GM12875 (cell line): ENCODE measurements around the gene GPC5.

Experiments
- H3K4me3 ChIP-seq: one replicate; pipeline ENCODE4 v1.5.1; 2011; ENCODE audit warnings: low read depth, low read length, control low read depth
- TF ChIP-seq, protein P1 (sequence below): IDR thresholded peaks from 2 replicates; pipeline ENCODE4 v1.5.1; 2011; ENCODE audit warnings: low read depth, mild to moderate bottlenecking, control low read depth, inconsistent platforms, low read length, moderate library complexity, borderline replicate concordance; ENCODE audit not compliant: insufficient read depth

Gene GPC5

DNA sequence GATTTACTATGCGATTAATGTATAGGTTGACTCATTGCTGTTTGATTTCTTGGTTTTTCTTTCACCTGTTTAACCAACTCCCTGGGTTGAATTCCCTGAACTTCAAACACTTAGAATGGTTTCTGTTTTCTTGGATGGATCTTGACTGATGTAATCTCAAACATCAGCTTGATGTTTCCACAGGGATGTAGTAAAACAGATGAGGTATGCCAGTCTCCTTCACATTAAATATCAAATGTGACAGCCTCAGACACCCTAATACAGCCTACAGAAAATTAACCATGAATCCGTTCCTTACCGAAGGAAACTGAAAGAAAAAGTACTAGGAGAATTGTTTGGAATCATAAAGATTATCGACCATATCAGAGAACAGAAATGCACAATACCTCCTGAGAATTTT lies 631.2 kb downstream of the GPC5 start:
- no peak overlapping the region for H3K4me3 ChIP-seq
- TF ChIP-seq, protein P1, sequence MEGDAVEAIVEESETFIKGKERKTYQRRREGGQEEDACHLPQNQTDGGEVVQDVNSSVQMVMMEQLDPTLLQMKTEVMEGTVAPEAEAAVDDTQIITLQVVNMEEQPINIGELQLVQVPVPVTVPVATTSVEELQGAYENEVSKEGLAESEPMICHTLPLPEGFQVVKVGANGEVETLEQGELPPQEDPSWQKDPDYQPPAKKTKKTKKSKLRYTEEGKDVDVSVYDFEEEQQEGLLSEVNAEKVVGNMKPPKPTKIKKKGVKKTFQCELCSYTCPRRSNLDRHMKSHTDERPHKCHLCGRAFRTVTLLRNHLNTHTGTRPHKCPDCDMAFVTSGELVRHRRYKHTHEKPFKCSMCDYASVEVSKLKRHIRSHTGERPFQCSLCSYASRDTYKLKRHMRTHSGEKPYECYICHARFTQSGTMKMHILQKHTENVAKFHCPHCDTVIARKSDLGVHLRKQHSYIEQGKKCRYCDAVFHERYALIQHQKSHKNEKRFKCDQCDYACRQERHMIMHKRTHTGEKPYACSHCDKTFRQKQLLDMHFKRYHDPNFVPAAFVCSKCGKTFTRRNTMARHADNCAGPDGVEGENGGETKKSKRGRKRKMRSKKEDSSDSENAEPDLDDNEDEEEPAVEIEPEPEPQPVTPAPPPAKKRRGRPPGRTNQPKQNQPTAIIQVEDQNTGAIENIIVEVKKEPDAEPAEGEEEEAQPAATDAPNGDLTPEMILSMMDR = no peak

DNA sequence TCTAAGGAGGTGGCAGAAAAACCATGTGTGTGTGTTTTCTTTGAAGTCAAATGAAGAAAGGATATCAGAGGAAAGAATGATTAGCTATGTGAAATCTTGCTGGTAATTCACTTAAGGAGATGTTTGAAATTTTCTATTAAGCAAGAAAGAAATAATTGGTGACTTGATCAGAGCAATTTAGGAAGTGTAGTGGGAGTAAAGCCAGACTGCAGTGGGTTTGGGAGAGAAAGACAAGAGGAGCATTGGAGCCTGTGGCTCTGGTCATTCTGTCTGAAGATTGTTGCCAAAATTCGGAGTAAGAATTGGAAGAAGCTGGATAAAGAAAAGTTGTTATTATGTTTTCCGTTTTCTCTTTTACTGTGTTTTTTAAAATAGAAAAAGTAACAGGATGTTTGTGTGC lies 640.5 kb downstream of the GPC5 start:
- H3K4me3 ChIP-seq = no peak overlapping the region
- TF ChIP-seq, protein P1 = no peak

DNA sequence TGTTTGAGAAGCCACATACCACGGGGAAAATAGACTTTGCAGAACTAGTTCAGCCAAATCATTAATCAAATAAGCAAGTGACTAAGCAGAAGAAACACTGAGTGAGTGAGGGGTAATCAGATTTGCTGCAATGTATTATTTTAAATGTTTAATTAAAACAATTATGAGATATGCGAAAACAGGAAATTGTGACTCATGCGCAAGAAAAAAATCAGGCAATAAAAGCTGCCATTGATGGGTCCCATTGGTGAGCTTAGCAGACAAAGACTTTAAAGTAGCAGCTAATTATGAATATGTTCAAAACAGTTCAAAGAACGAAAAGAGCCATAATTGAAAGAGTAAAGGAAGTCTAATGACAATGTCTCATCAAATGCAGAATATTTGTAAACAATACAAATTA lies 644.1 kb downstream of the GPC5 start:
- TF ChIP-seq, protein P1 = no peak
- no peak overlapping the region for H3K4me3 ChIP-seq

DNA sequence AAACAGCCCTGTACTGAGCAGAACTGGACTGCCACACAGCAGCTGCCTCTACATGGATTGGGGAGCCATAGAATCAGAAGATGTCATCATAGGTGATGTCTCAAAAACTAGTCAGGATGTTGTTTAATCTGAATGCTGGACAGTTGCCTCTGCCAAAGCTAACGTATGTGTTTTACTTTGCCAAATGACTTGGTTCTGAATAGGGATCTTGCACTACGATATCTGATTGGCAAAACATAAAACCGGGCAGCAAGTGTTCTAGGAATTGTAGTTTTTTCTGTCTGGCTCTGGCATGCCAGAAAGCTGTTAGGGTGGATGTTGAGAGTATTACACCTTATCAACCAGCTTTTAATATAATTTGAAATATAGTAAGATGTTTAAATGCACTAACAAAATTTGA lies 645.9 kb downstream of the GPC5 start:
- TF ChIP-seq, protein P1 = no peak
- H3K4me3 ChIP-seq = no peak overlapping the region

DNA sequence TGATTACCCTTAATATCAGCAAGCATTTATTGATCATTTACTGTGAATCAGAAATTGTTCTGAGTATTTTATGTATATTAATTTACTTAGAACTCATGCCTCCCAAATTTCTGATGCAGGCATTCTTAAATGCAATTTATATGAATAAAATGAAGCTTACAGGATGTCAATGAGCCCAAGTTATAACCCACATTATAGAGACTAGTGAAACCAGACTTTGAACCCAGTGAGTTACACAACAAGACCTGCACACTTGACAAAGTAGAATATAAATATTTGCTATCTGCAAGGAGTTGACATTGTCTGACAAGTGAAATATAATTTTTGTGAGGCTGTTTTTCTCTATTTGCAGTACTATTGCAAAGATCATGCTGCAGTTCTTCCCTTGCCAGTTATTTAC lies 656.0 kb downstream of the GPC5 start:
- H3K4me3 ChIP-seq = no peak overlapping the region
- TF ChIP-seq, protein P1 = no peak

DNA sequence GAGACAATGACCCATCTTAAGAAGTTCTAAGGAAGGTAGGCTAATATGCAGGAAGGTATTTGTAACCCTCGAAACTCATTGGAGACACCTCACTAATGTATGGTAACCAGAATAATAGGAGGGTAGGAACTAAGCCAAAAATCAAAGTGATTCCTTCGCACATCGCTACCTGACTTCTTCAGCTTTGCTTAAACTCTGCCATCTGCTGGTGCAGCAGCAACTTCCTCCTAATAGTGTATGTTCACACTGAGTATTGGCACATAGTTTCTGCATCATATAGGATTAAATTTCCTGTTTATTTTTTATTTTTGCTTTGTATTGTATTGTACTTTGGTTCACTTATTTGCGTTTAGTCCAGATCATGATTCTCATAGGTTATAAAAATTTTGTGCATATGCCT lies 676.2 kb downstream of the GPC5 start:
- TF ChIP-seq, protein P1 = 0 out of 2 replicates have a peak, but pooled peaks have one; percentile 7
- H3K4me3 ChIP-seq = no peak overlapping the region

DNA sequence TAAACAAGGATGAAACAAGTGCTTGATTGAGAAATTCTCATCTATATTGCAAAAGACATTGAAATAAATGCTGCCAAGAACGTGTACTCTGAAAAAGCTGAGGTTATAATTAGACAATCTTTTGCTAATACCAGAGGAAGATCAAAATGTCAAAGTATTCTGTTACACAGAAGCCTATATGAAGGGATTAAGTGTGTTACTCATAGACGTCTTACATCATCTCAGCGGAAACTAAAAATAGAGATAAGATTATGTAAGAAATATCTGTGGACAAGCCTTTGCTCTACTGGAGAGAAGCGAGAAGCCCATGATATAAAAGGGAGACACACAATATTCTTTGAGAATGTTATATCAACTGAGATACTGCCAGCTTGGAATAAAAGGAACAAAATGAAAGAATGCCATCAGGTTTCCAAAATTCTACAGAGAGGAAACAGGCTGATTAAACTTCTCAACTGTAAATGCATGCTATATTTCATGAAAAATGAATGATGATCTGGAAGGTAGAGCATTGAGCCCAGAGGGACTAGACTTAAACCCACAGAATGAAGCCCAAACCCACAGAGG lies 699.0 kb downstream of the GPC5 start:
- no peak overlapping the region for H3K4me3 ChIP-seq
- TF ChIP-seq, protein P1 = no peak
